HL-60 (cell line): ENCODE results near the gene SLC25A46.
"Not testable (repeated sequence)": the region's sequence is repeated elsewhere in the genome, so short reads cannot be mapped to it uniquely, and the experiment has no call there.

Source experiments
- DNase-seq, 2 experiments: peaks; one replicate each; pipeline ENCODE4 v3.0.0-alpha.2; 2010 to 2020; ENCODE audit warnings: low read depth in 1 of 2, low spot score in 1 of 2
- H3K27ac ChIP-seq: fragments of 250-450 bp; sonication (Bioruptor Pico); replicated peaks from 2 replicates; pipeline ENCODE4 v1.5.1; 2020; ENCODE audit warnings: mild to moderate bottlenecking, moderate library complexity
- H3K27me3 ChIP-seq: fragments of 250-450 bp; sonication (Bioruptor Pico); 2 replicates; pipeline ENCODE4 v1.5.1; 2021; ENCODE audit warnings: mild to moderate bottlenecking, moderate library complexity; ENCODE audit not compliant: insufficient read depth, poor library complexity, severe bottlenecking
- H3K4me3 ChIP-seq: replicated peaks from 2 replicates; pipeline ENCODE4 v1.5.1; 2011; ENCODE audit warnings: mild to moderate bottlenecking, control low read depth, low read length; ENCODE audit not compliant: insufficient read depth
- CTCF ChIP-seq: IDR thresholded peaks from one replicate; pipeline ENCODE4 v1.5.1; 2011; ENCODE audit warnings: low read length, control low read depth, inconsistent platforms; ENCODE audit not compliant: insufficient read depth
- GABPA ChIP-seq: IDR thresholded peaks from 2 replicates; pipeline ENCODE4 v1.6.1; 2012; ENCODE audit warnings: low read depth
- POLR2AphosphoS5 ChIP-seq: IDR thresholded peaks from 2 replicates; pipeline ENCODE4 v1.6.1; 2012; ENCODE audit warnings: low read depth
- REST ChIP-seq: IDR thresholded peaks from 2 replicates; pipeline ENCODE4 v1.6.1; 2012; ENCODE audit warnings: low read depth; ENCODE audit not compliant: insufficient replicate concordance
- SPI1 ChIP-seq: IDR thresholded peaks from 2 replicates; pipeline ENCODE4 v1.6.1; 2012; ENCODE audit warnings: low read depth, mild to moderate bottlenecking, borderline replicate concordance

Gene SLC25A46

GRCh38 chr5:110727025-110727314 lies 11.8 kb upstream of the SLC25A46 start:
- no peak for DNase-seq
- Histone ChIP-seq H3K27me3 (no peaks in the 10 kb centered on the region), H3K27ac (peak overlapping the region; percentile 51; the same call in 1 of the 2 replicates), H3K4me3 (peak overlapping the region; percentile 43)
- no peak for TF ChIP-seq REST

GRCh38 chr5:110731499-110731898 lies 7.3 kb upstream of the SLC25A46 start:
- H3K27me3 ChIP-seq, H3K4me3 ChIP-seq, H3K27ac ChIP-seq, DNase-seq: not testable (repeated sequence)

- Histone ChIP-seq H3K27ac (no peak overlapping the region), H3K27me3 (no peaks in the 10 kb centered on the region)
- TF ChIP-seq GABPA (no peak), POLR2AphosphoS5 (no peak), REST (no peak), SPI1 (no peak), CTCF (no peak)
Measured at GRCh38 chr5:110734101-110734500, 4.7 kb upstream of the SLC25A46 start.

GRCh38 chr5:110735556-110735955 lies 3.3 kb upstream of the SLC25A46 start:
- no peak for TF ChIP-seq POLR2AphosphoS5
- TF ChIP-seq CTCF = no peak
- Histone ChIP-seq H3K4me3 (no peak overlapping the region), H3K27ac (no peak overlapping the region), H3K27me3 (no peaks in the 10 kb centered on the region)
- DNase-seq = no peak

More at GRCh38 chr5:110734101-110734500, 4.7 kb upstream of the SLC25A46 start:
- no peak for DNase-seq
- no peak overlapping the region for H3K4me3 ChIP-seq

- Histone ChIP-seq H3K27ac (no peak overlapping the region), H3K4me3 (no peak overlapping the region), H3K27me3 (no peaks in the 10 kb centered on the region)
- TF ChIP-seq CTCF = no peak
- peak; percentile 42; the same call in 1 of the 2 replicates for TF ChIP-seq SPI1
- no peak for DNase-seq
Measured at GRCh38 chr5:110736753-110737152, 2.1 kb upstream of the SLC25A46 start.
